Hepatocyte (in vitro differentiated cells): Measurements from ENCODE around the gene COL20A1.

ENCODE experiments used
- CTCF ChIP-seq: fragments of 200-600 bp; sonication (generic); IDR thresholded peaks from 2 replicates; pipeline ENCODE4 v1.5.1; 2016; ENCODE audit warnings: antibody characterized with exemption, mild to moderate bottlenecking; ENCODE audit not compliant: poor library complexity
- EZH2 ChIP-seq: fragments of 200-600 bp; sonication (generic); IDR thresholded peaks from 2 replicates; pipeline ENCODE4 v1.6.1; 2016; ENCODE audit warnings: antibody characterized with exemption, mild to moderate bottlenecking, borderline replicate concordance
- EZH2phosphoT487 ChIP-seq: fragments of 200-600 bp; sonication (generic); IDR thresholded peaks from one replicate; pipeline ENCODE4 v1.6.1; 2018; ENCODE audit warnings: antibody characterized with exemption, mild to moderate bottlenecking, low read depth, moderate library complexity; ENCODE audit not compliant: unreplicated experiment, severe bottlenecking

GRCh38 chr20:63354636-63355350 lies 61.8 kb downstream of the COL20A1 start:
- no peak for TF ChIP-seq EZH2
- no peak for TF ChIP-seq CTCF
- TF ChIP-seq EZH2phosphoT487: no peak
